Measurements from ENCODE around the gene PPP3CA.

Gene PPP3CA

GRCh38 chr4:101288365-101289145 is 58.8 kb downstream of the PPP3CA start:
- peak; percentile 22 for DNase-seq (ENCODE audit: low spot score)

DNA sequence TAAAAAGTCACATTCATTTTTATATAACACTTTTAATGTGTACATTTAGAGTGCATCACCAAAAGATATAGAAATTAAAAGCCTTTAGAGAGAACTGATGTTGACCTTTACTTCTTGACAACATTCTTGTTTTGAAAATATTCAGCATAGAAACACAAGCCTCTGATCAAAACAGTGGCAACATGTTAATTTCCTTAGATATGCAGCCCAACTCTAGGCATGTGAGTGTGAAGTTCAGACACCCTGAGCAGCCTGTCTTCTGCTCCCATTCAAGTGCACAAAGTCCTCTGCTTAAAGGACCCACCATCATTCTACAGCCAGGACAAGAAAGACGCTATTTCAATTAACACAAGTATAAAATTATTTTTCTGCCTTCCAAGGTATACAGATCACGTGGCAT is 60.0 kb downstream of the PPP3CA start:
- no peak for DNase-seq (ENCODE audit: low spot score)

- DNase-seq (ENCODE audit: low spot score): no peak
These were observed 60.7 kb downstream of the PPP3CA start for GRCh38 chr4:101286663-101287062.

- DNase-seq (ENCODE audit: low spot score): no peak
These were observed 61.3 kb downstream of the PPP3CA start for GRCh38 chr4:101285985-101286384.

DNA sequence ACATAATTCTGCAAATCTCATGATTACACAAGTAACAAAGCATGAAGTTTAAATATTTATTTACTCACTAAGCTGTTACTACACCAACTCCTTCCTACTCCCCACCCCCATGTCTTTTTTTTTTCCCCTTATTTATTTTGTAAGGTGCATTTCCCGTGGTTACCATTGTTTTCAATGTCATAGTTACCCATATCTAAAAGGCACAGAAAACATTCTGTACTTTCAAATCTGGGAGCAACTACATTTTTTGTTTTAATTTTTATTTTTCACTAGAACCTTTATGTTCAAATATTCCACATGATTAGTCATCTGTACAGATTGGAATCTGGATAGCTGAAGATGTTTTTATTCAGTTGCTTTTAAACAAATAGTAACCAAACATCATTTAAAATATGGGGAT is 62.8 kb downstream of the PPP3CA start:
- DNase-seq (ENCODE audit: low spot score): no peak

DNA sequence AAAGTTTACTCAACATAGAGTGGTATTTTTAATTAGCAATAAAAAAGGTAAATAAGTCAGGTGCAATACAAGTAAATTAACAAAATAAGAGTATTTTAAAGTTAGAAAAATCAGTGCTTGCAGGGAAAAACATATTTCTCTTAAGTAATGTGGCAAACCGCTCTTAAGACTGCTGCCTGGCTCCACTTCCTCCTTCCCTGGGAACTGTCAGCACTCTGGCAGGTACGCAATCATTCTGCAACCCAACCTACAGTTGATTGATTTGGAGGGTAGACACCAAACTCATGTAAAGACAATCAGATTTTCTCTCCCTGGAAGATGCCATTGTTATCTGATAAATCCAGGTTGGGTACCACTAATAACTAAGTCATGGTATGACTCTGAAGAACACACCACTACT is 63.9 kb downstream of the PPP3CA start:
- DNase-seq (ENCODE audit: low spot score): no peak

- no peak for DNase-seq (ENCODE audit: low spot score)
These were observed 65.1 kb downstream of the PPP3CA start for GRCh38 chr4:101282076-101282844.

DNA sequence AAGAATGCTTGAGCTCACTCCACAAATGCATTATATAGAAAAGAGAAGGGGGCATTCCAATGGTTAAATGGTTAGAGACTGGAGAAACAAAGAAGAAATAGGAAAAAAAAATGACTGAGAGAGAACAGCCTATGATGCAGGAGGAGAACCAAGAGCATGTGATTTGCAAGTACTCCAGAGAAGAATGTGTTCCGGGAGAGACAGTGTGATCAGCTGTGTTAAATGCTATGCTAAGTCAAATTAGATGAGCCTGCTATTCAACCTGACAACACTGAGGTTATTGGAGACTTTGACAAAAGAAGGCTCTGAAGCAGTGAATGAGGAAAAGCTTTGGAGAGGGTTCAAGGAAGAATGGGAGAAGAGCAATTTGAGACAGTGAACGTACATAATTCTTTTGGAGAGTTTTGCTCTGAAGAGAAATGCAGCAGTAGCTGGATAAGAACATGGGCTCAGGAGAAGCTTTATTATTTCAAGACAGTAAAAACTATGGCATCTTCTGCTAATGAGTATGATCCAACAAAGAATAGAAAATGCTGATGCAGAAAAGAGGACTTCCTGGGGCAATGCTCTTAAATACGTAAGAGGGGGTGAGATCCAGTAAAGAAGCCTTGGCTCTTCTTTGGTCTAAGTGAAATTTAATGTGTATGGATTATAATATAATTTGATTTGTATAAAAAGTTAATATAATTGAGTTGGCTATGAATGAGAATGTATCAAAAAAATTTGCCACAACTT is 66.3 kb downstream of the PPP3CA start:
- DNase-seq (ENCODE audit: low spot score): no peak

GRCh38 chr4:101279377-101279871 is 67.9 kb downstream of the PPP3CA start:
- peak; percentile 22 for DNase-seq (ENCODE audit: low spot score)

- DNase-seq (ENCODE audit: low spot score): no peak
These were observed 69.7 kb downstream of the PPP3CA start for GRCh38 chr4:101277671-101278070.

- DNase-seq (ENCODE audit: low spot score): no peak
These were observed 70.7 kb downstream of the PPP3CA start for GRCh38 chr4:101276661-101277060.

GRCh38 chr4:101274888-101275752 is 72.2 kb downstream of the PPP3CA start:
- no peak for DNase-seq (ENCODE audit: low spot score)

DNA sequence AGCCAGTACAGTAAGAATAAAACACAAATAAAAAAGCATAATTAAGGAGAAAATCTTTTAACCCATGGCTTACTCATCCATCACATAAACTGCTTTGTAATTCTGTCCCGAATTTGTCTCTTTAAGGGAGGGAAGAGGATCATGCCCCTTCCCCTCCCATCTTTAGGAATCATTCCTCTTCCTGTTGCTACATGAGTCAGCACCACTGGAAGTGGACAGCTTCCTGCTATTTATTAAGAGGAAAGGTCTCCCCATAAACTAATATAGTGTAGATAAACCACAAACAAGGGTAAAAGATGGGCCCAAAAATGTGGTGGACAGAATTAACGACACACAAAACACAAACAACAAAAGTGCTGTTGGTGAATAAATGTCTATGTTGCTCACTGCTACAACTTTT is 75.8 kb downstream of the PPP3CA start:
- DNase-seq (ENCODE audit: low spot score): no peak

DNA sequence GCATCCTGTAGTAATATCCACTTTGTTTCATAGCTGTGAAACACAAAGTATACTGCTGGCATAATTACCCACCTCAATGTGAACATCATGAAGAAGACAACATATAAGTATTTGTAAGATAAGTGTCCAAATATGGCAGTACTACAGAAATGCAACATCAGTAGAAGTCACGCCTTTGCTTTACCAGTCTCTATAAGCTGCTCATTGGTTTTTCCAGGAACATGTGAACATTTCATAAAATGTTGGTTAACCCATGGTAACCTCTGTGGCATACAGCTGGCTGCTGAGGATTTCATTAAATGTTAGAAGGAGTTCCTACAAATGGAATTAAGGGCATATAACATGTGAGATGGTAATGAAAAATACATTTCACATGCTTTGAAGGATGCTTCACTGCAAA is 77.6 kb downstream of the PPP3CA start:
- DNase-seq (ENCODE audit: low spot score): no peak

DNA sequence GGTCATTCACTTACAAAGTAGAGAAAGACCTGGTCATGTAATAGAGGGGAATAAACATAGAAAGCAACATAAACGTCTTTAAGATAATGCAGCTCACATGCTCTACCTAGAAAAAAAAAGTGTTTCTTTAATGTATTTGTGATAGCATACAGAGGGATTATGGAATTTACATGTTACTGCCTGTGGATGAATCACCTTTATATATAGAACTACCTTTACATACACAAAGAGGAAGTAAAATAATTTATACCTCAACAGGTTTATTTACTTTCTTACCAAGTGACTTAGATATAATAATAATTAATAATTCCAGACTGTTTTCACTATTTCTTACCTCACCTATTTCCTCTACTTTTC is 81.5 kb downstream of the PPP3CA start:
- DNase-seq (ENCODE audit: low spot score): no peak

DNA sequence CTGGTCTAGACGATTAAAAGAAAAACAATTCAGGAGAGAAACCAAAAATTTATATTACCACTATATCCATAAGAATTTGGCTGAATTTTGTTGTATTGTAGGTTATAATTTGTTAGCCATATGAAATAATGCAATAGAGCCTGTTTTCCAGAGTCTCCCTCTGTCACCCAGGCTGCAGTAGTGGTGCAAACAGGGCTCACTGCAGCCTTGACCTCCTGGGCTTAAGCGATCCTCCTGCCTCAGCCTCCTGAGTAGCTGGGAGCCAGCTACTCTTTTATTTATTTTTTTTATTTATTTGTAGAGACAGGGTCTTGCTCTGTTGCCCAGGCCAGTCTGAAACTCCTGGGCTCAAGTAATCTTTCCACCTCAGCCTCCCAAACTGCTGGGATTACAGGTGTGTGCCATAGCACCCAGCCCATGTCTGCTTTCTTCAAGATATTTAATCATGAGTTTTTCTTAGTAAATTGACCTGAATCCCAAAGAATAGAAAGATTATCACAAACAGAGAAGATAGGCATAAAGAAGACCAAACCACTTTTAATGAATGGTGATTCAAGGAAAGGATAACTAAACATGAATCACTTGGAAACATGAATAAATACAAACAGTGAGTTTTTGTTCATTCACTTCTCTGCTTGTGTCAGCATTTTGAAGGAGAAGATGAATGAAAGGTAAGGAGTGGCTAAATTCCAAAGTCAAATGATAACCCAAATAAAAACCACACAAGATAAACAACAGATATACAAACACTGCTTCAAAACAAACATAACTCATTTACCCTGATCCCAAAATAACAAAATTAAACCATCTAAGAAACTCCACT is 82.1 kb downstream of the PPP3CA start:
- no peak for DNase-seq (ENCODE audit: low spot score)

DNA sequence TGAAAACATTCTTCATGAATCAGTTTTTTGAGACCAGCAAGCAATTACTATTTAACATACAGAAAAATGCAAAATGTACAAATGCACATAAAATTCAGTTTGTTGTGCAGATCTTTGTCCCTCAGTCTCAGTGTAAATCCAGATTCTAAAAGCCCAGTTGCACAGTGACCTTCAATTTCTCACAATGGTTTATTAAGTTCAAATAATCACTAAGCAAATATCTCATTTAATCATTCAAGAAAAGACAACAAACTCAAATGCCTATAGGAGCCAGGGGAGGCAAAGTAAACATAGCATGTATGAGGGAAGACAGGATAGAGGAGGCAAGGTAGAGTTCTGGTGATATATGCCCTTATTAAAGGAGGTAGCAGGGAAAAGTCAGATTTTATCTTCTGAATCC is 82.8 kb downstream of the PPP3CA start:
- DNase-seq (ENCODE audit: low spot score): no peak

DNA sequence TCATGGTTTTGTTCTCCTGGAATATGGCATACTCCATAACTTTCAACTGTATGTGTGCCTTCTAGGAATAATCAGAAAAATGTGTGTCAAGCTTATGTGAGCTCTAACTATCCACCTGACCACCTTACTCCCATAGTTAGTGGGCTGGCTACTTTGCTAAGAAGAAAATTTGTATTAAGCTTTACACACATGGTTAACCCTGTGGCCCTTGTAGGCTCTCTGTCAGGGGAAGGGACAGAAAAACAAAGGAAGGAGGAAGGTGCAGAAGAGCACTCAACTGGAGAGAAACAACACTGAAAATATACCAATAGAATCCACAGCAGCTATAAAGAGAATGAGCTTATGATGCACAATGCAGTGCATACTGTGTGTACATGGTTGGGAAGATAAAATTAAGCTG is 84.6 kb downstream of the PPP3CA start:
- DNase-seq (ENCODE audit: low spot score): no peak

DNA sequence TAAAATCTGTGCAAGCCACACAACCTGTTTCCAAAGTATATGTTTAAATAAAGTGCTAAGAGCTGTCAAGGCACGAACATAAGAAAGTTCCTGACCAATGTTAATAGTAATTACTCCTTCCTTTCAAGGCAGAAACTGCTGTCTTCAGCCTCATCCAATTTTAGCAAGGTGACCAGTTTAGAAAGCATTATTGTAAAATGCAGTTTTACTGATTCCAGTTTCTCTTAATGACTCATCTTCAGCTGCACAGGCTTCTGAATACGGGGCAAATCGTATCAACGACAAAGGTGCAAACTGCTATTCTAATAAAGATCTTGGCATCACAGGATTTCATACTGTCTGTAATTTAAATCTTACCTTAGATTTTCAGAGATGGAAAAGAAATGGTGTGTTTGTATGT is 87.5 kb downstream of the PPP3CA start:
- no peak for DNase-seq (ENCODE audit: low spot score)

DNA sequence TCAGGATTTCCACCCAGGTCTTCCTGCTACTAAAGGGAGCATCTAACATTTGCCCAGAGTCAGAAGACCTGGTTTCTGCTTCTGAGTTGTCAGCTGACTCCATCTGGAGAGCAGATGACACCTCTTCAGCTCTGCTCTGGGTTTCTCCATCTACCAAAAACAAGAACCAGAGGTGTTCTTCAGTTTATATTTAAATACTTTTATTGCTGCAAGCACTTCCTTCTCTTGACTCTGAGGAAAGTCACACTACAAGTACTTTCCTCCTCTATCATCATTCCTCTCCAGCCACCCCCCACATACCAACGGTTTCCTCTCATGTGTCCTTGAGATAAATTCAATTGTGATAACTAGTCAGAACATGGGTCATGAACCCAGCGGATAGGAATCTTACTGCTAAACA is 88.4 kb downstream of the PPP3CA start:
- DNase-seq (ENCODE audit: low spot score): no peak

GRCh38 chr4:101256222-101256621 is 91.1 kb downstream of the PPP3CA start:
- DNase-seq (ENCODE audit: low spot score): no peak
